Lower lobe of right lung (tissue), 2 donors: Measurements from ENCODE around the gene PRB3. TPM values are rescaled to one million over a fixed set of nuclear protein-coding genes. Genes with fewer than 3 reads are reported as not detected.

Source experiments
- ATAC-seq, 2 donors: fragments of 200-7000 bp; cut with Tn5 transposase; one replicate each; pipeline ENCODE4 v1.9.1; 2020 to 2022; ENCODE audit warnings: mild to moderate bottlenecking in 2 of 2, moderate library complexity in 2 of 2
- DNase-seq: peaks from one replicate; pipeline ENCODE4 v3.0.0-alpha.2; 2020
- H3K27ac ChIP-seq: fragments of 200-600 bp; one replicate; pipeline ENCODE4 v1.8.0; 2022
- H3K27me3 ChIP-seq: fragments of 200-600 bp; one replicate; pipeline ENCODE4 v1.8.0; 2022; ENCODE audit warnings: low read depth
- H3K36me3 ChIP-seq: fragments of 200-600 bp; one replicate; pipeline ENCODE4 v1.8.0; 2022; ENCODE audit warnings: mild to moderate bottlenecking
- H3K4me1 ChIP-seq: fragments of 200-600 bp; one replicate; pipeline ENCODE4 v1.8.0; 2022
- H3K4me3 ChIP-seq: fragments of 200-600 bp; one replicate; pipeline ENCODE4 v1.8.0; 2022; ENCODE audit warnings: mild to moderate bottlenecking
- H3K9me3 ChIP-seq: fragments of 200-600 bp; one replicate; pipeline ENCODE4 v1.8.0; 2022
- intact Hi-C: fragments of 100-400 bp; cut with DNase I; formaldehyde crosslinking; loops from one replicate; pipeline ENCODE4 v1.11.0; 2022
- total RNA-seq: library from RNA; stranded (reverse); fragmentation: NEBNext Ultra II Directional; extraction: Animal tissue kit (Norgen Biotek cat#: 25700); gene quantifications from one replicate; pipeline ENCODE4 v1.2.1, GENCODE V29; 2021
- TF ChIP-seq, protein P1 (sequence below): fragments of 200-600 bp; IDR thresholded peaks from one replicate; pipeline ENCODE4 v1.8.0; 2022; ENCODE audit warnings: antibody characterized with exemption, mild to moderate bottlenecking
- donor health status: DM: no; HTN: yes; CAD: no; lungs with severe emphysema.

PRB3 gene
- total RNA-seq, 1 donor from 2014 or later: not detected

DNA sequence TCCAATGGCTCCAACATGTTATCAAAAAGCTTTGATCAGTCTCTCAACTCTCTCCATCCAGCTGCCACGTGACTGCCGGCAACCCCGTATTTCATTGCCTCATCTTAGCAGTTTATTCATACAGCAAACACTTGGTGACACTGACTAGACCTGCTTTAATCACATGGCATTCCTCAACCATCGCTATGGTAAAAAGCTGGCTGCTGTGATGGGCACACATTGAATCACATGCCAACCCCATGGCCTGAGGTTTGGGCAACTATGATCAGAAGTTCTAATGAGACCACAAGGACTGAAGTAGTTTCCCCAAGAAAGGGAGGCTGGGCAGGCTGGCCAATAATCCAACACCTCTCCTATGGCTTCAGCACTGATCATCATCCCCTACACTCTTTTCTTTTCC is 42.1 kb downstream of the PRB3 start:
- no peaks in the 10 kb centered on the region for H3K36me3 ChIP-seq
- no peak overlapping the region for H3K27ac ChIP-seq
- ATAC-seq (no peak), DNase-seq (no peak)
- H3K9me3 ChIP-seq: no peaks in the 10 kb centered on the region
- intact Hi-C loops: no loop called here
- no peak overlapping the region for H3K4me3 ChIP-seq
- H3K4me1 ChIP-seq: no peaks in the 10 kb centered on the region
- TF ChIP-seq, protein P1, sequence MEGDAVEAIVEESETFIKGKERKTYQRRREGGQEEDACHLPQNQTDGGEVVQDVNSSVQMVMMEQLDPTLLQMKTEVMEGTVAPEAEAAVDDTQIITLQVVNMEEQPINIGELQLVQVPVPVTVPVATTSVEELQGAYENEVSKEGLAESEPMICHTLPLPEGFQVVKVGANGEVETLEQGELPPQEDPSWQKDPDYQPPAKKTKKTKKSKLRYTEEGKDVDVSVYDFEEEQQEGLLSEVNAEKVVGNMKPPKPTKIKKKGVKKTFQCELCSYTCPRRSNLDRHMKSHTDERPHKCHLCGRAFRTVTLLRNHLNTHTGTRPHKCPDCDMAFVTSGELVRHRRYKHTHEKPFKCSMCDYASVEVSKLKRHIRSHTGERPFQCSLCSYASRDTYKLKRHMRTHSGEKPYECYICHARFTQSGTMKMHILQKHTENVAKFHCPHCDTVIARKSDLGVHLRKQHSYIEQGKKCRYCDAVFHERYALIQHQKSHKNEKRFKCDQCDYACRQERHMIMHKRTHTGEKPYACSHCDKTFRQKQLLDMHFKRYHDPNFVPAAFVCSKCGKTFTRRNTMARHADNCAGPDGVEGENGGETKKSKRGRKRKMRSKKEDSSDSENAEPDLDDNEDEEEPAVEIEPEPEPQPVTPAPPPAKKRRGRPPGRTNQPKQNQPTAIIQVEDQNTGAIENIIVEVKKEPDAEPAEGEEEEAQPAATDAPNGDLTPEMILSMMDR: no peak
- no peaks in the 10 kb centered on the region for H3K27me3 ChIP-seq

Other genes starting within 250 kb of the PRB3 start
- 2.8 TPM for gene TAS2R19, start 247.1 kb downstream of the PRB3 start, total RNA-seq
- 1.9 TPM for gene TAS2R31, start 238.3 kb downstream of the PRB3 start, total RNA-seq
- 1.7 TPM for gene TAS2R46, start 207.4 kb downstream of the PRB3 start, total RNA-seq
- gene TAS2R43, start 177.4 kb downstream of the PRB3 start, total RNA-seq: not detected
- 3.9 TPM for gene TAS2R30, start 135.1 kb downstream of the PRB3 start, total RNA-seq
- gene SMIM10L1, start 98.5 kb downstream of the PRB3 start, total RNA-seq: 8.4 TPM
- not detected for gene TAS2R42, start 82.8 kb downstream of the PRB3 start, total RNA-seq
- gene PRB4, start 40.7 kb upstream of the PRB3 start, total RNA-seq: not detected
- not detected for gene PRB2, start 125.9 kb upstream of the PRB3 start, total RNA-seq